GM18505 (cell line): ENCODE results near the gene PYGL.

Source experiments
- ATAC-seq: cut with Tn5 transposase; IDR thresholded peaks from one replicate; pipeline ENCODE4 v1.9.1; 2021; ENCODE audit not compliant: unreplicated experiment
- POLR2A ChIP-seq: IDR thresholded peaks from 4 replicates; pipeline ENCODE4 v1.6.1; 2011; ENCODE audit warnings: borderline replicate concordance; ENCODE audit not compliant: insufficient read depth, insufficient read length; ENCODE audit errors: extremely low read depth

The PYGL gene

GRCh38 chr14:50856660-50857059, 87.6 kb downstream of the PYGL start:
- ATAC-seq: no peak
- TF ChIP-seq POLR2A: no peak

GRCh38 chr14:50855558-50855957, 88.7 kb downstream of the PYGL start:
- no peak for TF ChIP-seq POLR2A
- ATAC-seq: no peak
